HEK293 (cell line): ENCODE results near the gene MTMR12.

Experiments used
- SALL2 ChIP-seq: fragments of 450-650 bp; formaldehyde crosslinking; IDR thresholded peaks from 2 replicates; pipeline ENCODE4 v1.5.0; 2017; ENCODE audit warnings: missing biosample characterization, mild to moderate bottlenecking, missing genetic modification characterization, borderline replicate concordance
- SP2 ChIP-seq: fragments of 450-650 bp; formaldehyde crosslinking; IDR thresholded peaks from 2 replicates; pipeline ENCODE4 v1.5.1; 2016; ENCODE audit warnings: missing biosample characterization, missing genetic modification characterization
- YY1 ChIP-seq: fragments of 450-650 bp; formaldehyde crosslinking; IDR thresholded peaks from 2 replicates; pipeline ENCODE4 v1.5.1; 2018; ENCODE audit warnings: missing biosample characterization, missing genetic modification characterization
- ZNF10 ChIP-seq: fragments of 450-650 bp; formaldehyde crosslinking; IDR thresholded peaks from 2 replicates; pipeline ENCODE4 v1.5.1; 2017; ENCODE audit warnings: missing biosample characterization, missing genetic modification characterization
- TF ChIP-seq, protein P1 (sequence below): fragments of 450-650 bp; IDR thresholded peaks from 2 replicates; pipeline ENCODE4 v1.5.1; 2018; ENCODE audit warnings: missing biosample characterization, mild to moderate bottlenecking, missing genetic modification characterization
- TF ChIP-seq, protein P2 (sequence below): fragments of 450-650 bp; formaldehyde crosslinking; IDR thresholded peaks from 2 replicates; pipeline ENCODE4 v1.5.1; 2016; ENCODE audit warnings: missing biosample characterization, missing genetic modification characterization
- TF ChIP-seq, protein P3 (sequence below): fragments of 450-650 bp; formaldehyde crosslinking; IDR thresholded peaks from 2 replicates; pipeline ENCODE4 v1.5.1; 2016; ENCODE audit warnings: missing biosample characterization, missing genetic modification characterization
- TF ChIP-seq, protein P4 (sequence below): IDR thresholded peaks from 2 replicates; pipeline ENCODE4 v1.6.1; 2011; ENCODE audit warnings: mild to moderate bottlenecking, low read depth, low read length, borderline replicate concordance
- TF ChIP-seq, protein P5 (sequence below): fragments of 450-650 bp; formaldehyde crosslinking; IDR thresholded peaks from 2 replicates; pipeline ENCODE4 v1.5.1; 2016; ENCODE audit warnings: missing biosample characterization, missing genetic modification characterization

DNA sequence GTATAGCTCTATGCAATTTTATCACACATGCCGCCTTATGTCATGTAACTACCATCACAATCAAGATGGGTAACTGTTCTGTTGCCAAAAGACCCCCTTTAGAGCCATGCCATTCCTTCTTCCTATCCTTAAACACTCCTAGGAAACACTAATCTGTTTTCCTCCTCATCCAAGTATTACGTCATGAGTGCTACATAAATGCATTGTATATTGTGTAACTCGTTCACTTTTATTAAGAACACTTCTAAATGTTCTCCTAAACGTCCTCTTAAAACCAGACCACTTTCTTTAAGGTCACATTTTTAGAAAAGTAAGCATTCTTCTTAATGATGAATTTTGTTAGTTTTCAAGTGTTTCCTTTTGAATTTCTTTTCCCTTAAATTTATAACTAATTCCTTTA, 49.8 kb upstream of the MTMR12 start:
- TF ChIP-seq, protein P1, sequence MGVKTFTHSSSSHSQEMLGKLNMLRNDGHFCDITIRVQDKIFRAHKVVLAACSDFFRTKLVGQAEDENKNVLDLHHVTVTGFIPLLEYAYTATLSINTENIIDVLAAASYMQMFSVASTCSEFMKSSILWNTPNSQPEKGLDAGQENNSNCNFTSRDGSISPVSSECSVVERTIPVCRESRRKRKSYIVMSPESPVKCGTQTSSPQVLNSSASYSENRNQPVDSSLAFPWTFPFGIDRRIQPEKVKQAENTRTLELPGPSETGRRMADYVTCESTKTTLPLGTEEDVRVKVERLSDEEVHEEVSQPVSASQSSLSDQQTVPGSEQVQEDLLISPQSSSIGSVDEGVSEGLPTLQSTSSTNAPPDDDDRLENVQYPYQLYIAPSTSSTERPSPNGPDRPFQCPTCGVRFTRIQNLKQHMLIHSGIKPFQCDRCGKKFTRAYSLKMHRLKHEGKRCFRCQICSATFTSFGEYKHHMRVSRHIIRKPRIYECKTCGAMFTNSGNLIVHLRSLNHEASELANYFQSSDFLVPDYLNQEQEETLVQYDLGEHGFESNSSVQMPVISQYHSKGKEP, result no peak
- TF ChIP-seq SALL2 (no peak), SP2 (no peak), ZNF10 (no peak), YY1 (tag by site-specific recombination) (no peak)
- TF ChIP-seq, protein P2, sequence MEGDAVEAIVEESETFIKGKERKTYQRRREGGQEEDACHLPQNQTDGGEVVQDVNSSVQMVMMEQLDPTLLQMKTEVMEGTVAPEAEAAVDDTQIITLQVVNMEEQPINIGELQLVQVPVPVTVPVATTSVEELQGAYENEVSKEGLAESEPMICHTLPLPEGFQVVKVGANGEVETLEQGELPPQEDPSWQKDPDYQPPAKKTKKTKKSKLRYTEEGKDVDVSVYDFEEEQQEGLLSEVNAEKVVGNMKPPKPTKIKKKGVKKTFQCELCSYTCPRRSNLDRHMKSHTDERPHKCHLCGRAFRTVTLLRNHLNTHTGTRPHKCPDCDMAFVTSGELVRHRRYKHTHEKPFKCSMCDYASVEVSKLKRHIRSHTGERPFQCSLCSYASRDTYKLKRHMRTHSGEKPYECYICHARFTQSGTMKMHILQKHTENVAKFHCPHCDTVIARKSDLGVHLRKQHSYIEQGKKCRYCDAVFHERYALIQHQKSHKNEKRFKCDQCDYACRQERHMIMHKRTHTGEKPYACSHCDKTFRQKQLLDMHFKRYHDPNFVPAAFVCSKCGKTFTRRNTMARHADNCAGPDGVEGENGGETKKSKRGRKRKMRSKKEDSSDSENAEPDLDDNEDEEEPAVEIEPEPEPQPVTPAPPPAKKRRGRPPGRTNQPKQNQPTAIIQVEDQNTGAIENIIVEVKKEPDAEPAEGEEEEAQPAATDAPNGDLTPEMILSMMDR, result no peak
- TF ChIP-seq, protein P3, sequence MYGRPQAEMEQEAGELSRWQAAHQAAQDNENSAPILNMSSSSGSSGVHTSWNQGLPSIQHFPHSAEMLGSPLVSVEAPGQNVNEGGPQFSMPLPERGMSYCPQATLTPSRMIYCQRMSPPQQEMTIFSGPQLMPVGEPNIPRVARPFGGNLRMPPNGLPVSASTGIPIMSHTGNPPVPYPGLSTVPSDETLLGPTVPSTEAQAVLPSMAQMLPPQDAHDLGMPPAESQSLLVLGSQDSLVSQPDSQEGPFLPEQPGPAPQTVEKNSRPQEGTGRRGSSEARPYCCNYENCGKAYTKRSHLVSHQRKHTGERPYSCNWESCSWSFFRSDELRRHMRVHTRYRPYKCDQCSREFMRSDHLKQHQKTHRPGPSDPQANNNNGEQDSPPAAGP (tag by site-specific recombination), result no peak
- TF ChIP-seq, protein P4, sequence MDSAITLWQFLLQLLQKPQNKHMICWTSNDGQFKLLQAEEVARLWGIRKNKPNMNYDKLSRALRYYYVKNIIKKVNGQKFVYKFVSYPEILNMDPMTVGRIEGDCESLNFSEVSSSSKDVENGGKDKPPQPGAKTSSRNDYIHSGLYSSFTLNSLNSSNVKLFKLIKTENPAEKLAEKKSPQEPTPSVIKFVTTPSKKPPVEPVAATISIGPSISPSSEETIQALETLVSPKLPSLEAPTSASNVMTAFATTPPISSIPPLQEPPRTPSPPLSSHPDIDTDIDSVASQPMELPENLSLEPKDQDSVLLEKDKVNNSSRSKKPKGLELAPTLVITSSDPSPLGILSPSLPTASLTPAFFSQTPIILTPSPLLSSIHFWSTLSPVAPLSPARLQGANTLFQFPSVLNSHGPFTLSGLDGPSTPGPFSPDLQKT, result no peak
- TF ChIP-seq, protein P5, sequence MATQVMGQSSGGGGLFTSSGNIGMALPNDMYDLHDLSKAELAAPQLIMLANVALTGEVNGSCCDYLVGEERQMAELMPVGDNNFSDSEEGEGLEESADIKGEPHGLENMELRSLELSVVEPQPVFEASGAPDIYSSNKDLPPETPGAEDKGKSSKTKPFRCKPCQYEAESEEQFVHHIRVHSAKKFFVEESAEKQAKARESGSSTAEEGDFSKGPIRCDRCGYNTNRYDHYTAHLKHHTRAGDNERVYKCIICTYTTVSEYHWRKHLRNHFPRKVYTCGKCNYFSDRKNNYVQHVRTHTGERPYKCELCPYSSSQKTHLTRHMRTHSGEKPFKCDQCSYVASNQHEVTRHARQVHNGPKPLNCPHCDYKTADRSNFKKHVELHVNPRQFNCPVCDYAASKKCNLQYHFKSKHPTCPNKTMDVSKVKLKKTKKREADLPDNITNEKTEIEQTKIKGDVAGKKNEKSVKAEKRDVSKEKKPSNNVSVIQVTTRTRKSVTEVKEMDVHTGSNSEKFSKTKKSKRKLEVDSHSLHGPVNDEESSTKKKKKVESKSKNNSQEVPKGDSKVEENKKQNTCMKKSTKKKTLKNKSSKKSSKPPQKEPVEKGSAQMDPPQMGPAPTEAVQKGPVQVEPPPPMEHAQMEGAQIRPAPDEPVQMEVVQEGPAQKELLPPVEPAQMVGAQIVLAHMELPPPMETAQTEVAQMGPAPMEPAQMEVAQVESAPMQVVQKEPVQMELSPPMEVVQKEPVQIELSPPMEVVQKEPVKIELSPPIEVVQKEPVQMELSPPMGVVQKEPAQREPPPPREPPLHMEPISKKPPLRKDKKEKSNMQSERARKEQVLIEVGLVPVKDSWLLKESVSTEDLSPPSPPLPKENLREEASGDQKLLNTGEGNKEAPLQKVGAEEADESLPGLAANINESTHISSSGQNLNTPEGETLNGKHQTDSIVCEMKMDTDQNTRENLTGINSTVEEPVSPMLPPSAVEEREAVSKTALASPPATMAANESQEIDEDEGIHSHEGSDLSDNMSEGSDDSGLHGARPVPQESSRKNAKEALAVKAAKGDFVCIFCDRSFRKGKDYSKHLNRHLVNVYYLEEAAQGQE, result no peak
